ENCODE measurements around the gene TTC28. TPM values are rescaled to one million over a fixed set of nuclear protein-coding genes. Genes with fewer than 3 reads are reported as not detected.

Gene TTC28
- total and polyA plus RNA-seq, 2 donors (not counting 3 experiments of a cell fraction or from before 2014, with no cell fraction given): 16.5 to 51.1 TPM

DNA sequence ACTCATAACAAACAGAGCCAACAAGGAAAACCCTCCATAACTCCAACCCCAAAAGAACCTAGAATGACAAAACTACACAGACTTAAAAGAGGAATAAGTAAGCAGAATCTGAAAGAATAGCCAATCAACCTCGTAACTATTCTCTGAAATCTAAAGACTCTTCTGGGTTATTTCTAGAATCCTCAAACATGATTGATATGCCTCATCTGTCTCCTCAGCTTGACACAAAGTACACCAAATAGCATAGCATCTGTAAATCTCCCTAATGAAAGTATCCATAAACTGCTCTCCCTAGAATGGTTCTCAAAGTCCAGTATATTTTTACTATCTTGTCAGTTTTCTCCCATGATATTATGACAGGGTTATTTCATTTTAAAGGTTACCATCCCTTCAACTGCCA lies 195.0 kb downstream of the TTC28 start:
- H3K36me3 ChIP-seq (ENCODE audit: control insufficient read depth in 2 of 2, extremely low read depth in 1 of 2, insufficient read depth in 2 of 2, low read length in 2 of 2): no peaks in the 10 kb centered on the region
- no peak for DNase-seq (ENCODE audit: low read depth, low spot score)
- intact Hi-C loops (cut with micrococcal nuclease): no loop called here
- no peaks in the 10 kb centered on the region for H3K27me3 ChIP-seq (ENCODE audit: control insufficient read depth in 2 of 2, insufficient read depth in 2 of 2, low read length in 2 of 2)
- H4K20me1 ChIP-seq (replicated peaks; ENCODE audit: control insufficient read depth, extremely low read depth, insufficient read depth, low read length): peaks cover under 1% of the 10 kb centered on the region
- no peak overlapping the region for H3K9ac ChIP-seq (replicated peaks; ENCODE audit: extremely low read depth, insufficient read depth, low read length)
- no peaks in the 10 kb centered on the region for H3K9me1 ChIP-seq (replicated peaks; ENCODE audit: control insufficient read depth, extremely low read depth, insufficient read depth, low read length)
- H2AFZ ChIP-seq (ENCODE audit: low read depth, low read length): no peak overlapping the region
- dilution Hi-C loops (cut with MboI; ENCODE audit: extremely low pct_ligation_motif_present, low sequenced_read_pairs): no loop called here
- H3K9me3 ChIP-seq (replicated peaks; ENCODE audit: control insufficient read depth, insufficient read depth, low read length): no peaks in the 10 kb centered on the region
- H3K4me1 ChIP-seq (ENCODE audit: control insufficient read depth, extremely low read depth, insufficient read depth, low read length): no peaks in the 10 kb centered on the region
- no peak overlapping the region for H3K4me3 ChIP-seq (replicated peaks in 1 of 3; ENCODE audit: insufficient read depth in 1 of 3, low read depth in 1 of 3, low read length in 3 of 3)
- H3K79me2 ChIP-seq (ENCODE audit: control insufficient read depth, insufficient read depth, low read length): no peaks in the 10 kb centered on the region
- POLR2A ChIA-PET: no interaction called here
- FAIRE-seq: no peak
- BruUV-seq (replicated peaks): no TSS peak
- TF ChIP-seq, protein P1, sequence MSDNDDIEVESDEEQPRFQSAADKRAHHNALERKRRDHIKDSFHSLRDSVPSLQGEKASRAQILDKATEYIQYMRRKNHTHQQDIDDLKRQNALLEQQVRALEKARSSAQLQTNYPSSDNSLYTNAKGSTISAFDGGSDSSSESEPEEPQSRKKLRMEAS (IDR thresholded peaks at IDR 0.05; ENCODE audit: insufficient read depth, insufficient read length): no peak
- H3K4me2 ChIP-seq (ENCODE audit: insufficient read depth, low read length): no peak overlapping the region
- CTCF ChIA-PET: no interaction called here
- H3K27ac ChIP-seq (ENCODE audit: insufficient read depth, low read depth, low read length): no peak overlapping the region

DNA sequence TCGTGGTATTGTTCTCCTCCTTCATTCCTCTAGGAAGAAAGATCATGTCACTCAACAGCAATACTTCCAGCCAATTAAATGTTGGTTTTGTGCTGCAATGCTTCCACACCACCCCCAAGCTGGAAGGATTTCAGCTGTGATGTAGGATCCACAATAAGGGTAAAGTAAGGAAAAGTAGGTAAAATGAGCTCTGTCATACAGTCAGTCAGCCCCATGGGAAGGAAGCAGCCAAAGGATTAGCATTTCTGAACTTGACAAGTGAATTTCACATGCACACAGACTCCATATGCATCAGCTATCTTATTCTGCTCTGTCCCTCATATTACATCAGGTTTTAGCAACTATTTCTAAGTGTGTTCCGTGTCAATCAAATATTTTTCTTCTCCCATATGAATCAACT lies 197.9 kb downstream of the TTC28 start:
- Histone ChIP-seq H3K9ac (replicated peaks; ENCODE audit: extremely low read depth, insufficient read depth, low read length) (no peak overlapping the region), H3K27me3 (ENCODE audit: control insufficient read depth in 2 of 2, insufficient read depth in 2 of 2, low read length in 2 of 2) (no peaks in the 10 kb centered on the region), H3K27ac (ENCODE audit: insufficient read depth, low read depth, low read length) (no peak overlapping the region), H3K79me2 (ENCODE audit: control insufficient read depth, insufficient read depth, low read length) (no peaks in the 10 kb centered on the region), H4K20me1 (replicated peaks; ENCODE audit: control insufficient read depth, extremely low read depth, insufficient read depth, low read length) (peaks cover 2% of the 10 kb centered on the region), H3K4me1 (ENCODE audit: control insufficient read depth, extremely low read depth, insufficient read depth, low read length) (no peaks in the 10 kb centered on the region), H3K4me2 (ENCODE audit: insufficient read depth, low read length) (no peak overlapping the region), H3K9me1 (replicated peaks; ENCODE audit: control insufficient read depth, extremely low read depth, insufficient read depth, low read length) (no peaks in the 10 kb centered on the region), H3K4me3 (replicated peaks in 1 of 3; ENCODE audit: insufficient read depth in 1 of 3, low read depth in 1 of 3, low read length in 3 of 3) (no peak overlapping the region), H3K36me3 (ENCODE audit: control insufficient read depth in 2 of 2, extremely low read depth in 1 of 2, insufficient read depth in 2 of 2, low read length in 2 of 2) (no peaks in the 10 kb centered on the region), H2AFZ (ENCODE audit: low read depth, low read length) (no peak overlapping the region), H3K9me3 (replicated peaks; ENCODE audit: control insufficient read depth, insufficient read depth, low read length) (no peaks in the 10 kb centered on the region)
- dilution Hi-C loops (cut with MboI; ENCODE audit: extremely low pct_ligation_motif_present, low sequenced_read_pairs) (no loop called here), intact Hi-C loops (cut with micrococcal nuclease) (no loop called here)
- BruUV-seq (replicated peaks): no TSS peak
- TF ChIP-seq, protein P2, sequence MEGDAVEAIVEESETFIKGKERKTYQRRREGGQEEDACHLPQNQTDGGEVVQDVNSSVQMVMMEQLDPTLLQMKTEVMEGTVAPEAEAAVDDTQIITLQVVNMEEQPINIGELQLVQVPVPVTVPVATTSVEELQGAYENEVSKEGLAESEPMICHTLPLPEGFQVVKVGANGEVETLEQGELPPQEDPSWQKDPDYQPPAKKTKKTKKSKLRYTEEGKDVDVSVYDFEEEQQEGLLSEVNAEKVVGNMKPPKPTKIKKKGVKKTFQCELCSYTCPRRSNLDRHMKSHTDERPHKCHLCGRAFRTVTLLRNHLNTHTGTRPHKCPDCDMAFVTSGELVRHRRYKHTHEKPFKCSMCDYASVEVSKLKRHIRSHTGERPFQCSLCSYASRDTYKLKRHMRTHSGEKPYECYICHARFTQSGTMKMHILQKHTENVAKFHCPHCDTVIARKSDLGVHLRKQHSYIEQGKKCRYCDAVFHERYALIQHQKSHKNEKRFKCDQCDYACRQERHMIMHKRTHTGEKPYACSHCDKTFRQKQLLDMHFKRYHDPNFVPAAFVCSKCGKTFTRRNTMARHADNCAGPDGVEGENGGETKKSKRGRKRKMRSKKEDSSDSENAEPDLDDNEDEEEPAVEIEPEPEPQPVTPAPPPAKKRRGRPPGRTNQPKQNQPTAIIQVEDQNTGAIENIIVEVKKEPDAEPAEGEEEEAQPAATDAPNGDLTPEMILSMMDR (IDR thresholded peaks at IDR 0.05; ENCODE audit: extremely low read depth in 1 of 2, insufficient read depth in 1 of 2, low read depth in 1 of 2, low read length in 2 of 2): no peak
- TF ChIP-seq GATA2 (IDR thresholded peaks at IDR 0.05; ENCODE audit: insufficient read depth, insufficient read length, low read depth, low read length): no peak
- no peak for TF ChIP-seq EZH2 (IDR thresholded peaks at IDR 0.05; ENCODE audit: borderline replicate concordance, low read depth, low read length, severe bottlenecking)
- POLR2A ChIA-PET: no interaction called here
- CTCF ChIA-PET: no interaction called here
- no peak for DNase-seq (ENCODE audit: low read depth, low spot score)
- no peak for FAIRE-seq

Measured in endothelial cell of umbilical vein (primary cell).